Transverse colon (tissue), 3 donors: ENCODE data around the gene SREK1IP1.

Source experiments
- EP300 ChIP-seq: sonication (generic); formaldehyde crosslinking; IDR thresholded peaks from one replicate; pipeline ENCODE4 v1.6.1; 2017; ENCODE audit warnings: antibody characterized with exemption, low read depth
- TF ChIP-seq, protein P1 (sequence below), 5 experiments: fragments of 200-600 bp in 3 of 5; fragments of 450-650 bp in 2 of 5; sonication (generic) in 3 of 5; IDR thresholded peaks; 1 replicate in 2 of 5; 2 replicates in 3 of 5; pipeline ENCODE4 v1.5.1; 2016 to 2017; ENCODE audit warnings: antibody characterized with exemption in 5 of 5, inconsistent platforms in 3 of 5, mild to moderate bottlenecking in 2 of 5, moderate library complexity in 1 of 5

DNA sequence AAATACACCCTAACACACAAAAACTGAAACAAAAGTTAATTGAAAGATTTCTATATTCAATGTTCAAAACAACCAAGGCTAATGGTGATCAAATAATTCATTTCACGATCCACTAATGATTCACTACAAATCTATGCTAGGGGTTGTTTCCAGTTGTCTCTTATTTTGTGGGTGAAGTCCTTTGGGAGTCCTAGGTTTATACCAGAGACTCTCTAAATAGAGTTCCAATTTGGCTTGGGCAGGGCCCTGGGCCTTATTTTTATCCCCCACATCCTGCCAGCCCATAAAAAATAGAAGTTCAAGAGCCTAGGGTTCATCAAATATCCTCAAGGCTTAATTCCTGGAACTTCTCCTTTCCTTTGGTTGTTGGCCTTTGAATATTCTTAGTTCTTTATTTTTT, 26.1 kb downstream of the SREK1IP1 start:
- TF ChIP-seq, protein P1, sequence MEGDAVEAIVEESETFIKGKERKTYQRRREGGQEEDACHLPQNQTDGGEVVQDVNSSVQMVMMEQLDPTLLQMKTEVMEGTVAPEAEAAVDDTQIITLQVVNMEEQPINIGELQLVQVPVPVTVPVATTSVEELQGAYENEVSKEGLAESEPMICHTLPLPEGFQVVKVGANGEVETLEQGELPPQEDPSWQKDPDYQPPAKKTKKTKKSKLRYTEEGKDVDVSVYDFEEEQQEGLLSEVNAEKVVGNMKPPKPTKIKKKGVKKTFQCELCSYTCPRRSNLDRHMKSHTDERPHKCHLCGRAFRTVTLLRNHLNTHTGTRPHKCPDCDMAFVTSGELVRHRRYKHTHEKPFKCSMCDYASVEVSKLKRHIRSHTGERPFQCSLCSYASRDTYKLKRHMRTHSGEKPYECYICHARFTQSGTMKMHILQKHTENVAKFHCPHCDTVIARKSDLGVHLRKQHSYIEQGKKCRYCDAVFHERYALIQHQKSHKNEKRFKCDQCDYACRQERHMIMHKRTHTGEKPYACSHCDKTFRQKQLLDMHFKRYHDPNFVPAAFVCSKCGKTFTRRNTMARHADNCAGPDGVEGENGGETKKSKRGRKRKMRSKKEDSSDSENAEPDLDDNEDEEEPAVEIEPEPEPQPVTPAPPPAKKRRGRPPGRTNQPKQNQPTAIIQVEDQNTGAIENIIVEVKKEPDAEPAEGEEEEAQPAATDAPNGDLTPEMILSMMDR (IDR thresholded peaks at IDR 0.05), result no peak
- no peak for TF ChIP-seq EP300
